ENCODE measurements around the gene HTRA2. TPM values are rescaled to one million over a fixed set of nuclear protein-coding genes. Genes with fewer than 3 reads are reported as not detected.

Gene HTRA2
- polyA plus RNA-seq, 1 donor = 29.8 TPM

DNA sequence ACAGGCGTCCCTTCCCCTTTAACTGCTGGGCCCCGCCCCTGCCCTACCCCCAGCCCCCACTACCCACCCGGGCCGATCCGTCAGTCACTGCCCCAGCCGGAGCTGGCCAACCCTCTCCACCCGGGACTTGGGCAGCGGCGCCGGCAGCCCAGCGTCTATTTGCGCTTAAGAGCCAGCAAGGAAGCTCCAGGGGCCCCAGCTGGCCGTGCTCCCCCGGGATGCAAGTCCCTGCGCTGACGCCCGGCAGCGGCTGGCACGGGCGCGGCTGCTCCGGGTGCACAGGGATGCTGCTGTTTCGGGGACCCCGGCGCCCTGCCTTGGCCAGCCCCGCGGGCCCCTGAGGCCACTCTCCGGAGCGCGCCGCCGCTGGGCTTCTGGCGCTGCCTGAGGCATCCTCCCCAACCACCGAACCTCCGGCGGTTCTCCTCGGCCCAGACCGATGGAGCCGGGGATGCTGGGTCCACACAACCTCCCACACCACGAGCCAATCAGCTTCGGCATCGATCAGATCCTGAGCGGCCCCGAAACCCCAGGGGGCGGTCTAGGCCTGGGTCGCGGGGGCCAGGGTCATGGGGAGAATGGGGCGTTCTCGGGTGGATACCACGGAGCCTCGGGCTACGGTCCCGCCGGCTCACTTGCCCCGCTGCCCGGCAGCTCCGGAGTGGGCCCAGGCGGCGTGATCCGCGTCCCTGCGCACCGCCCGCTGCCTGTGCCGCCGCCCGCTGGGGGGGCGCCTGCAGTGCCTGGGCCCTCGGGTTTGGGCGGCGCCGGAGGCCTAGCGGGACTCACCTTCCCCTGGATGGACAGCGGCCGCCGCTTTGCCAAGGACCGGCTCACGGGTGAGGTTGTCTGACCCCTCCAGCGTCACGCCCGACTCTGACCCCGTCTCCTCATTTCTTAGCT, 15.1 kb upstream of the HTRA2 start, which contains the start of gene TLX2:
TSS of gene TLX2 (plus strand) at position 83 of the 903 bp plus-strand sequence. CDS start at position 440, 357 bp downstream.
- no peak for DNase-seq

DNA sequence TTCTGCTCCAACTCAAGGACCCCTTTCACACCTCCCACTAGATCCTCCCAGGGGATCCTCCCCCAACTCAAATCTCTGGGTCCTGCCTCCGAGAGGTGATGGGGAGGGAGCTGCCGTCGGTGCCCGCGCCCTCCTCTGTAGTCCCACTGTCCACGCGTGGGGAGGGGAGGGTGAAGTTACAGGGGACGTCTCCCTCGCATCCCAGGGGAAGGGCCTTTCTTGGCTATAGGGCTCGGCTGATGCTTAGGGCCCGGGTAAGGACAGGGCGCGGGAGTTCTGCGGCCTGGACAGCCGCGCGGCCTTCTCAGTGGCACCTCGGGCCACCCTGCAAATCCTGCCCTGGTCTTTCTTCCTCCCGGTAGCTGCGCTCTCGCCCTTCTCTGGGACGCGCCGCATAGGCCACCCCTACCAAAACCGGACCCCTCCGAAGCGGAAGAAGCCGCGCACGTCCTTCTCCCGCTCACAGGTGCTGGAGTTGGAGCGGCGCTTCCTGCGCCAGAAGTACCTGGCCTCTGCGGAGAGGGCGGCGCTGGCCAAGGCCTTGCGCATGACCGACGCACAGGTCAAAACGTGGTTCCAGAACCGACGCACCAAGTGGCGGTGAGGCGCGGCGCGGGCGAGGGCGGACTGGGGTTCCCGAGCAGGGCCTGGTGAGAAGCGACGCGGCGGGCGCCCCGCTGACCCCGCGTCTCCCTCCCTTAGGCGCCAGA, 14.3 kb upstream of the HTRA2 start:
- no peak for DNase-seq

DNA sequence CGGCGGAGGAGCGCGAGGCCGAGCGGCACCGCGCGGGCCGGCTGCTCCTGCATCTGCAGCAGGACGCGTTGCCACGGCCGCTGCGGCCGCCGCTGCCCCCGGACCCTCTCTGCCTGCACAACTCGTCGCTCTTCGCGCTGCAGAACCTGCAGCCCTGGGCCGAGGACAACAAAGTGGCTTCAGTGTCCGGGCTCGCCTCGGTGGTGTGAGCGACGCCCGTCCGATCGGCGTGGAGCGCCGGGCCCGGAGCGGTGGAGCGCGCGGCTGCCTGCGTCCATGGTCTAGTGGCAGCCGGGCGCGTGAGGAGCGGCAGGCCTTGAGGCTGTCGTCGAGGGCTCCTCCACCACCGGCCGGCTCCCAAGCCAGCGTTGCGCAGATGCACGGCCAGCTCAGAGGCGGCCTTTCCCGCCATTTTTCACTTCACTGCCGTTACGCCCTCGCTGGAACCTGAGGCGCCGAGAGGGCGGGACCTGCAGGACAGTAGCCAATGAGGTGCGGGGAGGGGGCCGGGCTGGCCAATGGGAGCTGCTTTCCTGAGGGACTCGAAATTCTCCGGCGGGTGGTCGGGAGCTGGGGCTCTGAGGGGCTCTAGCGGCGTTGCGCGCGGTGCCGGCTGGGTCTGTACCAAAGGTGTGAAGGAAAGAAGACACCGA, 13.6 kb upstream of the HTRA2 start:
- DNase-seq = no peak

DNA sequence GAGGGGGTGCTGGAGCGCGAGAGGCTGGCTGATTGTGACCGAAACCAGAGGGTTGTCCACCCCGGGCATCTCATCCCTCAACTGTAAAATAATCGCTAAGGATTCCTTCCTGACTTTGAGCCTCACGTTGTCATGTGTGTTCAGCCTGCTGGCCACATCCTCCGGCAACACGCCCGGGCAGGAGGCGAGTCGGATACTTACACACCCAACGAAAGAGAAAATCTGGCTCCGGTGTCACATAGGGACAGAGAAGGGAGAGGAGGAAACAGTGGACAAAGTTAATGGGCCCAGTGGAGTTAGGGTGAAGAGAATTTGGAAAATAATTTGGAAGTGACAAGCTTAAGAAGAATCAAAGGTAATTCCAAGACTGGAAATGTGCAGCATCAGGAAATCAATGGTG, 13.1 kb upstream of the HTRA2 start:
- DNase-seq = no peak

DNA sequence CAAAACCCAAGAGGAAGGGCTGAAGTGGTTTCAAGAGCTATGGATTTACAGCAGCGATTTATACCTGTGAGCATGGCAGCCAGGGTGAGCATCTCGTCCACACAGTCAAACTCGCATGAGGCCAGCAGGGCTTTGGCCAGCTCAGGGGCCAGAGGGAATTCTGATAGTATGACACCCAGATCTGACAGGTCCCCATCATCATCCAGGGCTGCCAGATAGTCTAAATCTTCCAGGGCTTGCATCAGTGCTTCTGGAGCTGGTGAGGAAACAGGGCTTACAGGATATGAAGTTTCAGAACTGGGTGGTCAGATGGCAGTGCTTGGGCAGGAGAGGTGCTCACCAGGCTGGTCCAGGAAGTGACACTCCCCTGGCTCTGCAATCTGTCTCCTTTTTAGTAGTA, 7.2 kb upstream of the HTRA2 start:
- no peak for DNase-seq

DNA sequence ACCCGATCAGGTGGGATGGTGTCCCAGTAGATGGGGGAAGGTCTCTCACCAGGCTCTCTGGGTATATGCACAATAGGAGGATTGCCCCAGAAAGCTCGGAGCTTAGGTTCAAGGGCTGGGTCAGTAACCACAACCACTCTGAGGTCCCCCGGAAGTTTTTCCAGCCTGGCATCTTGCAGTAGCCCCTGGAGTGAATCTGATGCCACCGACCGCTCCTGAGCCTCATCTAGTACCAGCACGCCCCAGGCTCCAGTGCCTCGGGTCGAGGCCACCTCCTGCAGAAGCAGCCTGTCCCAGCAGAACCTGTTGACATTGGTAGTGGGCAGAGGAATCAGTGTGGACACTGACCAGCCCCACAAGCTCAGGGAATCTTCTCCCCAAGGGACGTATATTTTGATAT, 5.7 kb upstream of the HTRA2 start:
- DNase-seq = no peak

DNA sequence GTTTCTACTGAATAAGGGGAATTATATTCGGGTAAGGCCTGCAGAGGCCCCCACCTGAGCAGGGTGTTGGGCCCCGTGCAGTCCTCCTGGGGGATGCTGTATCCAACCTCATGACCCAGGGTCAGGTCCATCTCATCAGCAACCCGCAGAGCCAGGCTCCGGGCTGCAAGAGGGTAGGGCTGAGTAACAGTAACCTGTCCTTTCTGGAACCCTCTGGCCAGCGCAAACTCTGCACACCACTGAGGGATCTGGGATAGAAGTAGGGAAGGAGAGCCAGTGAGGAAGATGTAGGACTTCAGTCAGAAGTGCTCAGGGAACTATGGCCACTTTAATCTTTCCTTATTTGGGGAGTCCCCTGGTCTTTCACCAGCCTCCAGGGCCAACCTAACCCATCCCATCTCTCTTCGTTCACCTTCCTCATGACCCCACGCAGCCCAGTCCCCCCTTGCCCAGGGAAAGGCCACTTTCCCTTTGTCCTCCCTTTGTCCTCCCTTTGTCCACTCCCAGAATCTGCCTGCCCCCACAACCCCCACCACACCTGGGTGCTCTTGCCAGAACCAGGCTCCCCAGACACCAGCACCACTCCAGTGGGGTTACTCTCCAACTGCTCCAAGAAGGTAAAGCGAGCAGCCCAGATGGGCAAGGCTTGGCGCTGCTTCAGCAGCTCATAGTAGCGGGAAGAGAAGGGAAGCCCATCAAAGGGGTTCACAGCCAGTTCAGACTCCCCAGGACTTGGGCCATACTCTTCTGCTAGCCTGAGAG, 4.6 kb upstream of the HTRA2 start:
- no peak for DNase-seq

DNA sequence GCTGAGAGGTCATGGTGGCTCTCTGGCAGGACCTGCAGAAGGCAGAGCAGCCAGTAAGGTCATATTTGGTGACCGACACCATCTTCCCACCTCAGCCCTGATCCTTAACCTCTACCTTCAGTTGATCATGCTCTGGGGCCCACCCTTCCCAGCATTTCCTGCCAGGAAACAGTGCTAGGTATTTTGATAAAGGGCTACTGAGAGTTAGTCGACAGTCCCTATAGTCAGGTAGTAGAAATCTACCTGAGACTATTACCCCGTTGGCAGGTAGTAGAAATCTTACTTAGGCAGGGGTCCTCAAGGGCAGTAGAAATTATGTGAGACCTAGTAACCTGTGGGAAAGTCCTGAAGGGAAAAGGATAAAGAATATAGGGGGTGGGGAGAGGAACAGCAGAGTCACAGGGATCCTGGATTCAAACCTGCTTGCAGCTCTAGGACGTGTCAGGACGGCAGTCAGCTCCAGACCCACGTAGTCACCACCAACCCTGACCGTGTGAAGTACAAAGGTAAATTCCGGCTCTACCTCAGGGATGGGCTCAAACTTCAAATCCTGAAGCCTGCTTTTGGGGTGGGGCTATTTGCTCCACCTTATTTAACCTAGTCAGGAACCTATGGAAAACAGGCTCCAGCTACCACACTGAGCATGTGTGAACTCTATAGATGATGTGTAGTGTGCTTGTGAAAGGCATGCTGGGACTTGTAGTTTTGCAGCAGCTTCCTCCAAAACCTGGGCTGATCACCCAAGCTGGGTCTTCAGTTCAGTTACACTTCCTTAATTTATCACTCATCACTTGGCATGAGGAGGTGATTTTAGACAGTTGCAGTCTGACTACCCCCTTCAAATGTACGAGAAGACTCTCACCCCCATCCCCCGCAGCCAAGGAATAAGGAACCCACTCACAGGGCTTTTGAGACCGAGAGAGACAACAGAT, 3.8 kb upstream of the HTRA2 start, which contains the start of gene DQX1:
TSS of gene DQX1 (minus strand) at position 515 of the 932 bp plus-strand sequence. CDS start at position 13, 502 bp downstream.
- DNase-seq = no peak

DNA sequence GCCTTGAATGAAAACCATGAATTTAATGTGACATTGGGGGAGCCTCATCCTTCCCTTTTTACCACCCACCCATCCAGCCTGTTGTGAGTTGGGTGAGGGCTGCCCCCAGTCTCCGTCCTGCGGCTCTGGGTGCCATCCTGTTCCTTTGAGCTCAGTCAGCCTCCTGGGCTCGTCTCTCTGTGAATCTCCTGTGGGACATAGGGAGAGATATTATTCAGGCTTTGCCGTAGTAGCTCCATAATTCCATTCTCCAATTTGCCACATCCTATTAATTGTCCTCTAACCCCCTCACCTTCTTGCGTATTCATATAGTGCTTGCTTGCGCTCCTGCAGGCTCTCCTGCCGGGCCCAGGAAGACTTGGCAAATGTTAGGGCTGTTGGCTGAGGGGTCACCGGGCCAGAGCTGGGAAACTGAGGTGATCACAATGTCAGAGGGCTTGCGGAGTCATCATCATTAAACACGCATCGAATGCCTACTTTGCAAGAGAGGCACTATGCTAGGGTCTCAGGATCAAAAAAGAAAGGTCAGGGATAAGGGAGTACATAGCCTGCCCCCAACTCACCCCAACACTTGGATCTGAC, 3.0 kb upstream of the HTRA2 start:
- no peak for DNase-seq

DNA sequence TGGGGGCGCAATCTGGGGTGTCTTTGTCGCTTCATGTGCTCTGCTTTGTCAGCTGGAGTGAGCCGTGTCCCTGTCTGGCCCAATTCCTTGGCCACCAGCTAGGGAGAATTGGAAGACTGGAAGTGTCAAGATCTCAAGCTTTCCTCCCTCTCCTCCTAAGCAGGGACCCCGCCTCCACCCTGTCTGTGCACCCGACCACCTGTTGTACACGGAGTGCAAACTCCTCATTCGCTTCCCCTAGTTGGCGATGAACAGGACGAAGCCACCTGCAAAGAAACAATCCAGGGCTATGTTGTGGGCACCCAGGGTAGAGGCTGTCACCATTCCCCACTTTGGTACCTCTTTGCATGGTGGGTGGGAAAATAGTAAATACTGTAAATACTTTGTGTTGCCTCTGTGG, 2.0 kb upstream of the HTRA2 start:
- DNase-seq = no peak

DNA sequence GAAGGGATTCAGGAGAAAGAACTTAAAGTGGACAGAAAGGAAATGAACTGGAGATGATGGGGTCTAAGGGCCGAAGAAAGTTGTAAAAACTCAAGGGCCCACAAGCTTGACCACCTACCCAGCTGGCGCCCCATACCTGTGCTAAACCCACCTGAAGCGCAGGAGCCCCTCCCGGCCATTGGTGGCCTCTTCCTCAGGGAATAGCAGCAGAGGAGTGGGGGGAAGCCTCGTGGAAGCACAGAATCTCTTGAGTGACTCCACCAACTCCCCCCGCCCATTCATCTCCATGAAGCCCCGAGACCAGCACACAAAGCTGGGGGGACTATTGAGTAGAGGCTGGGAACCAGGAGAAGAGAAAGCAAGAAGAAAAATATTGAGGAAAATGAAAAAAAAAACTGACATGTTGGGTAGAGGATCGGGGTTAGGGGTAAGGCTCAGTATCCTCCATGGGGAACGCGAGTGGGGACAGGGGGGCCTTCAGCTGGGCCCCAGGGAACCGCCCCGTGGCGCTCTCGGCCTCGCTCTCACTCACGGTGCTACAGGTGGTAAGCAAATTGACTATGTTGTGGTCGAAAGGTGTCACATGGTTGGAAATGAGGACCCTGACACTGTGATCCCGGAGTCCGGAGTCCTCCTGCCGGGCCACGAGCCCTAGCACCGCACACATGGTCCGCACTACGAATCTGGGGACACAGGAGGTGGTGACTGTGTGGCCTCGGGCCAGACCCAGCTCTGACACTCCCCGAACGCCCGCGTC, 955 bp upstream of the HTRA2 start:
- DNase-seq = no peak

DNA sequence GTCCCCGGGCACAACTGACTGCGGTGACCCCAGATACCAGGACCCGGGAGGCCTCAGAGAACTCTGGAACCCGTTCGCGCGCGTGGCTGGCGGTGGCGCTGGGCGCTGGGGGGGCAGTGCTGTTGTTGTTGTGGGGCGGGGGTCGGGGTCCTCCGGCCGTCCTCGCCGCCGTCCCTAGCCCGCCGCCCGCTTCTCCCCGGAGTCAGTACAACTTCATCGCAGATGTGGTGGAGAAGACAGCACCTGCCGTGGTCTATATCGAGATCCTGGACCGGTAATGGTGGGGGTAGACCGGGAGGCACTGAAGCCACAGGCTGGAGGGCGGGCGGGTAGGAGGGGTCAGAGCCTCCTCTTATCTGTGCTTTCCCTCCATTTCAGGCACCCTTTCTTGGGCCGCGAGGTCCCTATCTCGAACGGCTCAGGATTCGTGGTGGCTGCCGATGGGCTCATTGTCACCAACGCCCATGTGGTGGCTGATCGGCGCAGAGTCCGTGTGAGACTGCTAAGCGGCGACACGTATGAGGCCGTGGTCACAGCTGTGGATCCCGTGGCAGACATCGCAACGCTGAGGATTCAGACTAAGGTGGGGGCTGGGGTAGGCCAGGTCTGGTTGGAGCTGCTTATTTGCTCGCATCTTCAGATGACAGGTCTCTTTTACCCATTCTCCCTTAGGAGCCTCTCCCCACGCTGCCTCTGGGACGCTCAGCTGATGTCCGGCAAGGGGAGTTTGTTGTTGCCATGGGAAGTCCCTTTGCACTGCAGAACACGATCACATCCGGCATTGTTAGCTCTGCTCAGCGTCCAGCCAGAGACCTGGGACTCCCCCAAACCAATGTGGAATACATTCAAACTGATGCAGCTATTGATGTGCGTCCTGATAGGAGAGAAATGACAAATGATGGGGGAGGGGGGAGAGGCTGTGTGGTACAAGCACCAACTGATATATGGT, 780 bp downstream of the HTRA2 start:
- no peak for DNase-seq

DNA sequence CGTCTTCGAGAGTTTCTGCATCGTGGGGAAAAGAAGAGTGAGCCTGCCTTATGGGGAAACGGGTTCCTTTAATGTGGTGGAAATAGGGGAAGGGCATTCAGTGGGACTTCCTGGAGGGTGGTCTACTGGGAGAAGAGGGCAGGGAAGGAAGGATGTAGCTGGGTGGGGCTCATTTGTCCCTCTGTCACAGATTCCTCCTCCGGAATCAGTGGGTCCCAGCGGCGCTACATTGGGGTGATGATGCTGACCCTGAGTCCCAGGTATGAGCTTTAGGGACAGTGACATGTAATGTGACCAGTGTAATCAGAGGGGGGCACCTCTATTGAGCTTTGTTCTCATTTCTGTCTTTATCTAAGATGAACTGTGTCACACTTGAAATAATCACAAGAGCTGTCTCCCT, 1.9 kb downstream of the HTRA2 start:
- no peak for DNase-seq

DNA sequence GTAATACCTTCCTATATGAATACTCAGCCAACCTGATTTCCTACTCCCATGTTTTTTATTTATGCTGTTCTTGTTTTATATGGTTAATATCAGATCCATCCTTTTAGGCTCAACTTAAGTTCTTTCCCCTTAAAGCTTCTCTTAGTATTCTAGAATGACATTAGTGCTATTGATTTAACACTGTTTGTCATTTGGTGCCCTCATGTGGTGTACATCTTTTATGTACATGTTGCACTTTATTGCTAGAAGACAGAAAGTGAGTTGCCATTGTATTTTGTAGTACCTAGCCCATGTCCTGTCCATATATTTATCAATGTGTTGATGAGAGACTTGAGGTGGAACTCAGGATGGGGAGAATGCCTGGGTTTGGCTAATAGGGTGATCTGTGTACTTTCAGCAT, 2.5 kb downstream of the HTRA2 start:
- no peak for DNase-seq

DNA sequence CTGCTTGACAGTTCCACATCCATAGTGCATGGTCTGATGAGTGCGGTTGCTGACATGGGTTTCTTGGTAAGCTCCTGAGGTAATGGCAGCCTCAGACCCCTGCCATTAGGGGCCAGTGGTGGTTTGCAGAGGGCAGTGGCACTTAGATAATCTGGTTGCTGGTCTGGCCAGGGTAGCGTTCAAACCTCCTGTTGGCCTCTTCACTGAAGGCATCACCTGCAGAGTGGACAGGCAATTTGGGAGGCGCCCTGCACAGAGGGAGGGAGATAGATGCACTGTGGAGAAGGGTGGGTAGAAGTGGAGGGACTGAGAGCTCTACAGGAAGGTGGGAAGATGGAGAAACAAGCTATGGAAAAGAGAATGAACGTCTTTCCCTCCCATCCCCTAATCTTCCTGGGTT, 3.7 kb downstream of the HTRA2 start:
- no peak for DNase-seq

DNA sequence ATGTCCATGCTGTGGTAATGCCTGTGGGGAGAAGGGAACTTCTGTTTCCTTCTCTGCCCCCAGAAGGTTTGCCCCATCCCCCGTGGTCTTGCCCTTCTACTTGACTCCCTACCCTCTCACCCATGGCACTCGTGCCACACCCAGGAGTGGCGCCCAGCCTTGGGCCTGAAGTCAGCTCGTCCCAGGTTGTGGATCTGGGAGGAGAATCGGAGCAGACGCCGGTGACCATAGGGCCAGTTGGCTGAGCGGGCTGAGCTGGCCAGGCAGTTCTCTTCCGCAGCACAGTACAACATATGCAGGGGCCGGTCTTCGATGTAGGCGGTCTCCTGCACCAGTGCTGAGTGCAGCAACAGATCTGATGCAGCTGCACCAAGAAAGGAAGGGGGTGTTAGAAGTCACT, 4.7 kb downstream of the HTRA2 start:
- no peak for DNase-seq

DNA sequence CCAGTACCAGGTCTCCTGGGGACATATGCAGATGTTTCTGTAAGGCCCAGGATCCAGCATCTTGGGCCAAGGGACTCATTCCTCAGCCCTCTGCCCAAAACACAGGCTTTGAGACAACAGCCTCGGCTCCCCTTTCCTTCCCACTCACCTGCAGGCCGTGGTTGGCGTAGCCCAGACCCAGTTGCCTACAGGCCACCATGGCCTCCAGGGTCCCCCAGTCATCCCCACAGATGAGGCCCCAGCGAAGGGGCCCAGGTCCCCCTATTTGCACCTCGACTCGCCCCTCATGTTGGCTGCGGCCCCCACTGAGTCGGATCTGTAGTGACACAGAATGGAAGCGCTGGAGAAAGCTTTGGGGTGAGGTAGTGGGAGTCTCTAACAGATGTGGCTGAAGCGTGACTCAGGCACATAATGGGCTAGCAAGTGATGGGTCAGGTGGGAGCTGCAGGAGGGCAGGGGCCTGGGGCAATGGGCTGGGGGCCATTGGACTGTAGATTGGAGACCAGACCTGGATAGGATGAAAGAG, 5.8 kb downstream of the HTRA2 start:
- no peak for DNase-seq

Data from left kidney (tissue), 2 donors.